ENCODE measurements around the gene TMEM72.

TMEM72 gene

DNA sequence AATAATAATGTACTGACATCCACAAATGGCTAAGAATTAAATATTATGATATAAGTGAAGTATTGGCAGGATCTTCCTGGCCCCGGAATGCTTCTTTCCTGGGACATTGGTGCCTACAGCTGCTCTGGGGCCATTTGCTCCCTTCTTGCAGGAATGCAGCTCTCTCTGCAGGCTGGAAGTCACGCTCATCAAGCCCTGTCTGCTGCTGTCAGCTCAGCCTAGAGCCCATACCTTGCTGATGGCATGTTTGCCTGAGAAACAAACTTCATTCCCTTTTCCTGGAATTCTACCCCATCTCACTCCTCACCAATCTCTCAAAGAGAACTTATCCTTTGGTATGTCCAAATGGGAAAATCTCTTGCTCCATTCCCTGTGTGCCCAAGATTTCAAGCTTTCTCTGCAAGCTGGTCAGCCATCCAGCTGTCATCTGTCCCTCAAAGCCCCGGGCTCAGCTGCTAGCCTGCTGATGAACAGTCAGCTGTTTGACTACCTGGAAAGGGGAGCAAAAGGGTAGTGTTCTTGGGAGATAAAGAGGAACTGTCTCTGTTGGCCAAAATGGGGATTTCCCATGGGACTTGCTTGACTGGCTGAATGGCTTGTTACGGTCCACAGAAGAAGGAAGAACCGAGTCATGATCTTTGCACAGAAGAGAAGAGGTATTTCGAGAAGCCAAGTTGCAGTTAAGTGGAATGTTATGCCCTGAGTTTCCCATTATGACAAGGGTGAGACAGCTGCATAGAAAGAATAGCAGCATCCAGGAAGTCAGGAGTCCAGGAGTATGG, 36.4 kb downstream of the TMEM72 start:
- TF ChIP-seq, protein P1, sequence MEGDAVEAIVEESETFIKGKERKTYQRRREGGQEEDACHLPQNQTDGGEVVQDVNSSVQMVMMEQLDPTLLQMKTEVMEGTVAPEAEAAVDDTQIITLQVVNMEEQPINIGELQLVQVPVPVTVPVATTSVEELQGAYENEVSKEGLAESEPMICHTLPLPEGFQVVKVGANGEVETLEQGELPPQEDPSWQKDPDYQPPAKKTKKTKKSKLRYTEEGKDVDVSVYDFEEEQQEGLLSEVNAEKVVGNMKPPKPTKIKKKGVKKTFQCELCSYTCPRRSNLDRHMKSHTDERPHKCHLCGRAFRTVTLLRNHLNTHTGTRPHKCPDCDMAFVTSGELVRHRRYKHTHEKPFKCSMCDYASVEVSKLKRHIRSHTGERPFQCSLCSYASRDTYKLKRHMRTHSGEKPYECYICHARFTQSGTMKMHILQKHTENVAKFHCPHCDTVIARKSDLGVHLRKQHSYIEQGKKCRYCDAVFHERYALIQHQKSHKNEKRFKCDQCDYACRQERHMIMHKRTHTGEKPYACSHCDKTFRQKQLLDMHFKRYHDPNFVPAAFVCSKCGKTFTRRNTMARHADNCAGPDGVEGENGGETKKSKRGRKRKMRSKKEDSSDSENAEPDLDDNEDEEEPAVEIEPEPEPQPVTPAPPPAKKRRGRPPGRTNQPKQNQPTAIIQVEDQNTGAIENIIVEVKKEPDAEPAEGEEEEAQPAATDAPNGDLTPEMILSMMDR (IDR thresholded peaks at IDR 0.05; ENCODE audit: low read depth, low read length, missing control alignments), result no peak
- H3K4me3 ChIP-seq (replicated peaks; ENCODE audit: low read depth, low read length), result no peak overlapping the region
- no peak for DNase-seq (ENCODE audit: extremely low read depth, low read depth)

DNA sequence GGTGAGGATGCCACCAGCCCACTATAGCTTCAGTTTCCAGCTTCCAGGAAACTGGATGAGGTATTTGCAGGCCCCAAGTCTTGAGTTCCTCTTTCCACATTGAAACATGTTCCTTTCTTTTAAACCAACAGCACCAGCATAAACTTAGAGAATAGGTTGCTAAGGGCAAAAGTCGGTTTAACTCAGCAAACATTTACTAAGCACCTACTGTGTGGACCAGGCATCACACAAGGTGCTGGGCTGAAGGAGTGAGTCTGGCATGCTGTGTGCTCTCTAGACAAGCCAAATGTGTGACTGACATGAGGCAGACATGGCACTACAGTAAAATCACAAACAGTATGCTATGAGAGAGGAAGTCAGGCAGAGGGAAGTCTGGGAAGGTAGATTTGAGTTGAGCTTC, 37.5 kb downstream of the TMEM72 start:
- TF ChIP-seq, protein P1 (IDR thresholded peaks at IDR 0.05; ENCODE audit: low read depth, low read length, missing control alignments), result no peak
- no peak for DNase-seq (ENCODE audit: extremely low read depth, low read depth)
- no peak overlapping the region for H3K4me3 ChIP-seq (replicated peaks; ENCODE audit: low read depth, low read length)

DNA sequence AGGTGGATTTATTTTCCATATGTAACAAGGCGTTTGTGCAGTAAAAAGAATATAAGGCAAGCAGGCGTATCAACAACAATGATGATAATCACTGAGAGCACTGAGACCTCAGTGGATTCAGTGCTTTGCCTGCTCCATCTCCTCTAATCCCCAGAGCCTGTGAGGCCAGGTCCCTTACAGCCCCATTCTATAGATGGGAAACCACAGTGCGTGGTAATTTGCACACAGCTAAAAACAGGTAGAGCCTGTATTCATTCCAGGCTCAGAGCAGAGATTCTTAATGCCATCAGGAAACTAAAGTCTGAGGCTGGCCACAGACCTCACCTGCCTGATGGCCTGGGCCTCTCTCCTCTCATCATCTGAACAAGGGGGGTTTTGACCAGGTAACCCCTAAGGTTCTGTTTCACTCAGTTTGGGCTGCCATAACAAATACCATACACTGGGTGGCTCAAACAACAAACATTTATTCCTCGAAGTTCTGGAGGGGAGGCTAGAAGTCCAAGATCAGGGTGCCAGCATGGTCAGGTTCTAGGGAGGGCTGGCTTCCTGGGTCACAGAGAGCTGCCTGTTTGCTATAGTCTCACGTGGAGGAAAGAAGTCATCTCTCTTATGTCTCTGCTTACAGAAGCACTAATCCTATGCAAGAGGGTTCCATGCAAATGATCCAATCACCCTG, 38.1 kb downstream of the TMEM72 start:
- DNase-seq (ENCODE audit: extremely low read depth, low read depth), result no peak
- no peak overlapping the region for H3K4me3 ChIP-seq (replicated peaks; ENCODE audit: low read depth, low read length)
- TF ChIP-seq, protein P1 (IDR thresholded peaks at IDR 0.05; ENCODE audit: low read depth, low read length, missing control alignments), result no peak

DNA sequence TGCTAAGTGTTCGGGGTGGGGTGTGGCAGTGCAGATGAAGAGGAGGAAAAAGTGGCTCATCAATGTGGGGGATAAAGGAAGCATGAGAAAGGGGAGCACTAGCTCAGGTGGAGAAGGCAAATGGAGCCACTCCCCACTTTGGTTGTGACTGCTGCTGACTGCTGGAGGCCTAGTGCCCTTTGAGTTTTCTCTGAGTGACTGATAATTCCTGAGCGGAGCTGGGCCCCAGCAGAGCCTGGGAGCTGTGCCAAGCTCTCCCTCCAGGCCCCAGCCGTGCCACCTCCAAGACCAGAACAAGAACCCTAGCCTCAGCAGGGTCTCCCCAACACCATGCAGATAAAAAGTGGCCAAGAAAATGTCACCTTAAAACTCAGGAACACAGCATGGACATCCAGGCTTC, 38.8 kb downstream of the TMEM72 start:
- TF ChIP-seq, protein P1 (IDR thresholded peaks at IDR 0.05; ENCODE audit: low read depth, low read length, missing control alignments), result no peak
- no peak overlapping the region for H3K4me3 ChIP-seq (replicated peaks; ENCODE audit: low read depth, low read length)
- no peak for DNase-seq (ENCODE audit: extremely low read depth, low read depth)

DNA sequence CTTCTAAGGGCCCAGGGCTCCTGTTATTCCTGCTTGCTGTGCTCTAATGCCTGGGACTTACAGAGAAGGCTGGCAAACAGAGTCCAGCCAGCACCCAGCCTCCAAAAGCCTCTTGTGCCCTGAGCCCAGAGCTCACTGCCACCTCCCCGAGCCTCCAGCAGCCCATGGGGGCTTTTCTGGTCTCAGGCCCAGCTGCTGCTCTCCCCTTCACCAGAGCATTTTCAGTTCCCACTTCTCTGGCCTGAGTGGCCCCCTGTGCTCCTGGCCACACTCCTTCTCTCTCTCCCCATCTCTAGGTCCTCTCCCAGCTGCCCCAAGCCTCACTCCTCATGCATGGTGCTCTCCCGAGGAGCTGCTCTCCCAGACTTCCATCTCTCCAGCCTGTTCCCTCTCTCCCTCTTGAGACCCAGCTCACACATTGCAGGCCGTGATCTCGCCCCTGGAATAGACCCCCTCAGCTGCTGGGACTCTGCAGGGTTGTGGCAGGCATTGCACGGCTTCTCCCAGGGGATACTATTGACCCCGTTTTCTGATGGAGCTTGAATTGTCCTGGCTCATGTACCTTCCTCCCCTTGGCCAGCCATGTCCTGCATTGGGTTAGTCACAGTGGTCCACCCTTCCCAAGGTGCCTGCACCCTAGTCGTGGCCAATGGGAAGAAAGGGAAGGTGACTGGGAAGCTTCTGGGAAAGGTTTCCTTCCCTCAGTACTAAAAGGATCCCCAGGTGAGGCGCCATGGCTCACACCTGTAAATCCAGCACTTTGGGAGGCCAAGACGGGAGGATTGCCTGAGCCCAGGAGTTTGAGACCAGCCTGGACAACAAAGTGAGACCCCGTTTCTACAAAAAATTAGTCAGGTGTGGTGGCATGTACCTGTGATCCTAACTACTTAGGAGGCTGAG, 39.4 kb downstream of the TMEM72 start:
- H3K4me3 ChIP-seq (replicated peaks; ENCODE audit: low read depth, low read length), result no peak overlapping the region
- no peak for DNase-seq (ENCODE audit: extremely low read depth, low read depth)
- TF ChIP-seq, protein P1 (IDR thresholded peaks at IDR 0.05; ENCODE audit: low read depth, low read length, missing control alignments), result no peak

DNA sequence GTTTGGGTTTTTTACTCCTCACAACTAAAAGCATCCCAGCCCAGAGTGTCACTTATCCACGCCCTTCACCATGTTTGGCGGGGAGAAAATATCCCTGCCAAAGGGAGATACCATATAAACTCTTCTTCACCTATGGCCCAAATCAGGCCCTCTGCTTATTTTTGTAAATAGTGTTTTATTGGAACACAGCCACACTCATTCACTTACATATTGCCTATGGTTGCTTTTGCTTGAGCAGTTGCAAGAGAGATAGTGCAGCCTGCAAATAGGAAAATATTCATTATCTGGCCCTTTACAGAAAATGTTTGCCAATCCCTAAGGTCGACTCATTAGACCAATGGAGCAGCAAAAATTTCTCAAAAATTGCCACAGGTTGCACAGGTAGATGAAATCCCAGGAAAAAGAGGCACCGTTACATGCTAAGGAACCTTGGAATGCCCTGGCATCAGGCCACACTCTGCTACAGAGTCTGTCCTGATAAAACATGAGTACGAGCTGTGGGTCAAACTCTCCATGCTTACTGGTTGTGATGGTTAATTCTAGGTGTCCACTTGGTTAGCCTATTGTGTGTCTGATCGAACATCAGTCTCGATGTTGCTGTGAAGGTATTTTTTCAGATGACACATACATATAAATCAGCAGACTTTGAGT, 40.6 kb downstream of the TMEM72 start:
- H3K4me3 ChIP-seq (replicated peaks; ENCODE audit: low read depth, low read length), result no peak overlapping the region
- DNase-seq (ENCODE audit: extremely low read depth, low read depth), result no peak
- TF ChIP-seq, protein P1 (IDR thresholded peaks at IDR 0.05; ENCODE audit: low read depth, low read length, missing control alignments), result no peak
